Activated CD8-positive, alpha-beta T cell treated with anti-CD3 and anti-CD28 coated beads, Interleukin-2, amount 10 ng/mL, durations not matched to agents 7 days and 5 days (primary cell): Measurements from ENCODE around the gene HOXA7. TPM values are rescaled to one million over a fixed set of nuclear protein-coding genes. Genes with fewer than 3 reads are reported as not detected.

Source experiments
- ATAC-seq: fragments of 150-1000 bp; cut with Tn5 transposase; one replicate; pipeline ENCODE4 v1.10.0; 2021; ENCODE audit warnings: moderate library complexity
- CTCF ChIA-PET: fragments of 350-600 bp; sonication (Branson Sonifier 250); formaldehyde crosslinking; loops from one replicate; lab custom pipeline; 2021; ENCODE audit warnings: antibody characterized with exemption; lab: Charles Lee
- POLR2A ChIA-PET: fragments of 350-600 bp; sonication (Branson Sonifier 250); formaldehyde crosslinking; loops from one replicate; lab custom pipeline; 2021; ENCODE audit warnings: antibody characterized with exemption; lab: Charles Lee
- DNase-seq: peaks from one replicate; pipeline ENCODE4 v3.0.0-alpha.2; 2020
- H3K27ac Mint-ChIP-seq: one replicate; pipeline ENCODE4 v1.8.0; 2021; ENCODE audit warnings: mild to moderate bottlenecking, mixed read lengths
- H3K27me3 Mint-ChIP-seq: one replicate; pipeline ENCODE4 v1.8.0; 2021; ENCODE audit warnings: low read depth, mixed read lengths
- H3K36me3 Mint-ChIP-seq: one replicate; pipeline ENCODE4 v1.8.0; 2021; ENCODE audit warnings: low read depth, mixed read lengths
- H3K4me1 Mint-ChIP-seq: one replicate; pipeline ENCODE4 v1.8.0; 2021; ENCODE audit warnings: low read depth, mixed read lengths
- H3K4me3 Mint-ChIP-seq: one replicate; pipeline ENCODE4 v1.8.0; 2021; ENCODE audit warnings: mild to moderate bottlenecking, mixed read lengths
- H3K9me3 Mint-ChIP-seq: one replicate; pipeline ENCODE4 v1.8.0; 2022; ENCODE audit warnings: mixed read lengths; ENCODE audit not compliant: insufficient read depth
- total RNA-seq, 2 experiments: library from RNA; stranded (reverse); gene quantifications; one replicate each; pipeline ENCODE4 v1.2.3, GENCODE V29; 2021

The HOXA7 gene
- total RNA-seq, 2 experiments from 2014 or later, result not detected

GRCh38 chr7:27153526-27153925, 2.9 kb downstream of the HOXA7 start:
- Mint-ChIP-seq H3K9me3 (no peaks in the 10 kb centered on the region), H3K27me3 (peaks cover 89% of the 10 kb centered on the region), H3K27ac (peak overlapping the region; percentile 18), H3K4me3 (no peak overlapping the region), H3K4me1 (peaks cover 41% of the 10 kb centered on the region), H3K36me3 (peaks cover 8% of the 10 kb centered on the region)
- ChIA-PET POLR2A (no interaction called here), CTCF (no interaction called here)
- DNase-seq (no peak), ATAC-seq (no peak)

- H3K9me3 Mint-ChIP-seq, result no peaks in the 10 kb centered on the region
- H3K4me1 Mint-ChIP-seq, result peaks cover 44% of the 10 kb centered on the region
- H3K27ac Mint-ChIP-seq, result no peak overlapping the region
- no peak for ATAC-seq
- peaks cover 6% of the 10 kb centered on the region for H3K36me3 Mint-ChIP-seq
- H3K4me3 Mint-ChIP-seq, result no peak overlapping the region
- CTCF ChIA-PET, result interaction anchor here (1.1 kb wide), 1 partner anchor 9 kb away, joined by 4 read pairs; no protein-coding TSS in a partner anchor
- peaks cover 89% of the 10 kb centered on the region for H3K27me3 Mint-ChIP-seq
- no peak for DNase-seq
- POLR2A ChIA-PET, result no interaction called here
Observed at GRCh38 chr7:27152816-27153442, 3.5 kb downstream of the HOXA7 start.

DNA sequence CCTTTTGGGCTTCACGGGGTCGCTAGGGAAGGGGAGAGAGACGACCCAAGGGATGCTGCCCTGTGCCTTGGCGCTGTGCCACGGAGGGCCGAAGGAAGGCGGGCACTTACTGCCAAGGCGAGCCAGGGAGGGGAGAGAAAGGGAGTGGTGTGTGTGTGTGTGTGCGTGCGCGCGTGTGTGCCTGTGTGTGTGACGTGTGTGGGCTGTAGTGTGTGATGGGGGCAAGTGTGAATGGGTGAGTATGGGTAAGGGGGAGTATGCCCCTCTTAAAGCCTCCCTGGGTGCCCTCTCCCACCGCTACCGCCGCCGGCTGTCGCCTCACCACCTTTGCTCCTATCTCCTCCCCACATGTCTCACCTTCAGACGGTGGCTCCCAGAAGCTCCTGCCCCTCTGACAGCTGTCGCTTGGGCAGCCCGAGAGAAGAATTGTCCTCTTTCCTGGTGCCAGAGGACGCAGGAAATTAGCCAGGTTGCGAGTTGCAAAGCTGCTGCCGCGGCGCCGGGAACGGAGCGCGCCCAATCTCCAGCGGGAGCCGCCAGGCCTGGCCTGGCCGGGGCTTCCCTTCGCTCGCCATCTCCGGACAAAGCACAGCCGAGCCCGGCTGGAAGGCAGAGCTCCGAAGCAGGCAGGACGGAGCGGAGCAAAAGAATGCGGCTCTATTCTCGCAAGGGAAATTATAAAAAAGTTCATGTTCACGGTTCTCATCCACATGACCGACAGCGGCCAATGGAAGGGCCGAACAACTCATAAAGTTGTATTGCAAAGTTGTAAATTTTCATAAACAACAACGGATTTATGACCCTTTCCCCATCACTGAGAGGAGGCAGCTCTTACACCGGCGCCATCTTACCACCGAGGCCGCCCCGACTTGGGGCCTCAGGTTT, 4.3 kb downstream of the HOXA7 start, which contains the start of gene HOXA3:
HOXA3 (minus strand) TSS at position 653 of the 885 bp plus-strand sequence. CDS start 41,943 bp downstream, outside the sequence.
- Mint-ChIP-seq H3K27ac (no peak within 1 kb of the TSS), H3K4me3 (peak within 1 kb of the TSS; percentile 56), H3K27me3 (peaks cover 88% of the 10 kb centered on the region), H3K4me1 (peaks cover 44% of the 10 kb centered on the region), H3K36me3 (peaks cover 6% of the 10 kb centered on the region), H3K9me3 (no peaks in the 10 kb centered on the region)
- CTCF ChIA-PET, result interaction anchor here (1.1 to 1.7 kb wide), 2 partner anchors 9 to 21 kb away, joined by 4 to 6 read pairs; partner anchors contain the start of gene HOXA4
- POLR2A ChIA-PET, result no interaction called here
- no peak for ATAC-seq
- no peak for DNase-seq

GRCh38 chr7:27151341-27151930, 5.0 kb downstream of the HOXA7 start:
- peak; percentile 7 for ATAC-seq
- CTCF ChIA-PET, result interaction anchor here (0.7 to 2.5 kb wide), 11 partner anchors 10 to 469 kb away, joined by 3 to 13 read pairs (median 4); partner anchors contain the start of gene HOXA4
- peaks cover 90% of the 10 kb centered on the region for H3K27me3 Mint-ChIP-seq

DNA sequence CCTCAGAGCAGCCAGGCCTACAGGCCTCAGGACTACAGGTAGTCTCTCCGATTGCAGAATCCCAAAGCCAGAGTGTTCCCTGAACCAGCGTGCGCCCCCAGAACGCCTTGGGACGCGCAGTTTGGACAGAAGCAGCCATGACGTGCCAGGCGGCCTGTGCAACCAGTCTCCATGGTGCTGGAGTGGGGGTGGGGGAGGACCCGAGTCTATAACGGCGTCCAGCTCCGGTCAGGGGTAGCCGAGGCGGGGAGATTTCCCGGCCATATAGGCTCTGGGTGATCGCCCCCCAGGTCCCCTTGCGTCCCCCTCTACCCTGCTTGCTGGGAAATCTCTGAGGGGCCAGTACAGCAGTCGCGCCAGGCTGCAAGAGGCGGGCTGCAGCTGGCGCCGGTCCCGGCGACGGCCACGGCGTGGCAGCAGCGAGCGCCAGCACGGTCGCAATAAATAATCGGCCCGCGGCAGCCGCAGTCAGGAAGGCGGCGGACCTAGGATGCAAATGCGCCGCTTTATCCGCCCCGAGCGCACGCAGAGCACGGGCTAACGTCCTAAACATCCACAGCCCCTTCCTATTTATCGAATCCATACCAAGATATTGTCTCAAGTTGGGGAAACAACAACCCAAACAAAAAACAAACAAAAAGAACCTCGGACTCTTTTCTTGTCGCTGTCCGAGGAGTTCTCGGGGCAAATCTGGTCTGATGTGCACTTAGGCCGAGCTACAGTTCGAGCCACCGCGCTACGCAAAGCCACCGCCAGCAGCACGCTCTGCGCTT, 5.7 kb downstream of the HOXA7 start:
- H3K4me3 Mint-ChIP-seq, result peak overlapping the region; percentile 56
- DNase-seq (peak; percentile 67), ATAC-seq (peak; percentile 76)
- H3K4me1 Mint-ChIP-seq, result peaks cover 36% of the 10 kb centered on the region
- H3K9me3 Mint-ChIP-seq, result no peaks in the 10 kb centered on the region
- peaks cover 6% of the 10 kb centered on the region for H3K36me3 Mint-ChIP-seq
- H3K27me3 Mint-ChIP-seq, result peaks cover 90% of the 10 kb centered on the region
- no peak overlapping the region for H3K27ac Mint-ChIP-seq
- ChIA-PET CTCF (interaction anchor here (0.7 to 2.5 kb wide), 15 partner anchors 9 to 469 kb away, joined by 3 to 13 read pairs (median 4); partner anchors contain the start of gene HOXA4), POLR2A (interaction anchor here (0.5 kb wide), 1 partner anchor 1057 kb away, joined by 4 read pairs; no protein-coding TSS in a partner anchor)

More at GRCh38 chr7:27151341-27151930, 5.0 kb downstream of the HOXA7 start:
- H3K9me3 Mint-ChIP-seq, result no peaks in the 10 kb centered on the region
- peaks cover 41% of the 10 kb centered on the region for H3K4me1 Mint-ChIP-seq
- POLR2A ChIA-PET, result no interaction called here
- no peak overlapping the region for H3K27ac Mint-ChIP-seq
- H3K4me3 Mint-ChIP-seq, result peak overlapping the region; percentile 56
- H3K36me3 Mint-ChIP-seq, result peaks cover 6% of the 10 kb centered on the region
- no peak for DNase-seq

GRCh38 chr7:27149842-27150567, 6.5 kb downstream of the HOXA7 start:
- Mint-ChIP-seq H3K36me3 (peaks cover 3% of the 10 kb centered on the region), H3K4me1 (peaks cover 33% of the 10 kb centered on the region), H3K9me3 (no peaks in the 10 kb centered on the region), H3K4me3 (peak overlapping the region; percentile 56), H3K27ac (no peak overlapping the region), H3K27me3 (peaks cover 84% of the 10 kb centered on the region)
- ChIA-PET CTCF (interaction anchor here (0.6 to 2.5 kb wide), 17 partner anchors 9 to 1302 kb away, joined by 3 to 13 read pairs (median 4); partner anchors contain the start of gene HOXA4), POLR2A (no interaction called here)
- ATAC-seq (no peak), DNase-seq (no peak)

DNA sequence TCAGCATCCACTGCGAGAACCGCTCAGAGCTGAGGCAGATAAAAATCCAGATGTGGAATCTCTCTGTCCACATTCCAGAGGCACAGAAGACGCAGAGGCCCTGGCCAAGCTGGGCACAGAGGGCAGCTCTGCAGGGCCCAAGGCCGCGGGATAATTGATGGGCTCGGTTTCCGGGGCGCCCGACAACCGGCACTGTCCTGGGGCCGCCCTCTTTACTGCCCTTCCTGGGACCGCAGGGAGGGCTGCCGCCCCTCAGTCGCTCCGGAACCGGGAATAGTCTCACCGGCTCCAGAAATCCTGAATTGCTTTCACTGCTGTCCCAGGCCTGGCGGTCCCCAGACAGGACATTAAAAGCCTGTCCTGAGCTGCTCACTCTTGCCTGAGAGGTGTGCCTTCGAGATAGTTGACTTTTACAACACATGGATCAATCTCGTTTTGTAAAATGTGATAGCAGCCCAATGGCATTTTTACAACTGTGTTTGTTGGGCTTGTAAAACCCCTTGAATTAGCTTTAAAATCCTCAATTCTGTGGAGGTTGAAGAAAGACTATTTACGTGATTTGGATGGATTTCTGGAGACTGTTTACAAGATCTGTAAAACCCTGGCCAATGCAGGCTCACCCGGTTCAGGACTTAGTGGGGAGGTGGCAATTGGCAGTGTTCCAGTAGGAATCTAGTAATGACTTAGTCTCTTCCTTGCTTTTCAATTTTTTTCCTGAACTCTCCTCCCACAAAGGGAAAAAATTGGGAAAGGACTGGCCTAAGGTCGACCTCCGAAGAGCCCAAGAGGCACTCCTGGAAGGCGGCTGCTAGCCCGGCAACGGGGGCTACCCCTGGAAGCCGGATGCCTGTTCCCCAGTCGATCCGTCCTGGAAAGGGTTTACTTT, 7.5 kb downstream of the HOXA7 start:
- ChIA-PET POLR2A (no interaction called here), CTCF (interaction anchor here (0.6 to 2.5 kb wide), 9 partner anchors 10 to 1301 kb away, joined by 3 to 13 read pairs (median 5); no protein-coding TSS in a partner anchor)
- no peak for DNase-seq
- no peak for ATAC-seq
- no peaks in the 10 kb centered on the region for H3K36me3 Mint-ChIP-seq
- H3K4me1 Mint-ChIP-seq, result peaks cover 28% of the 10 kb centered on the region
- no peak overlapping the region for H3K27ac Mint-ChIP-seq
- no peak overlapping the region for H3K4me3 Mint-ChIP-seq
- H3K9me3 Mint-ChIP-seq, result no peaks in the 10 kb centered on the region
- H3K27me3 Mint-ChIP-seq, result peaks cover 75% of the 10 kb centered on the region

DNA sequence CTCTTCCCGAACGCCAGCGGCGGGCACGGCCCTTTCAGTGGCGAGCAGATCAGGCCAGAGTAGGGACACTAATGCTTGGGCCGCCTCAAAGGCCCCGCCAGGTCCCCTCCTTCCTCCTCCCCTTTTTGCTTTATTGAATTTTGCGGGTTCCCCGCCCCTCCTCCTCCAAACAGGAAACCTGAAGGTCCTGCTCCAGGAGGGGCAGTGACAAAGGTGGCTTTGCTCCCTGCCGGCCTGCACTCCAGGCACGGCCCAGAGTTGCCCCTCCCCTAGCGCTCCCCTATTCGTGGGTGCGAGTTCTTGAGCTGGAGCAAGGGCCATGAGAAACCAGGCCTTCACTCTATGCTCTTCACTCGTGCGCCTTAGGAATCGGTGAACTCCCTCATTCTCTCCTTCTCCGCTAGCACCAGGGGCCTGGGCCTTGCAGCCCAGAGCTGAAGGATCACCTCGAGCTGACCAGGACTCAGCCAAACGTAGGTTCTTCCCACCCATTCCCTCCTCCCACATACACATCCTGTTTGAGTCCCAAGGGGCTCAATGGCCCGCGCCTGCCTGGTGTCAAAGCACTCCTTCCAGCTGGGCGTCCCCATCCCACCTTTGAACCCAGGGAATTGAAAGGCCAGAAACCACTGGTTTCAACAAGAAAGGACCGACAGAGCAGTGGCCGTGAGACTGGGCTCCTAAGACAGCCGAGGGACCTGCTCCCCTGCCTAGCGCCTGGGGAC, 8.3 kb downstream of the HOXA7 start:
- peak overlapping the region; percentile 15 for H3K4me3 Mint-ChIP-seq
- peaks cover 67% of the 10 kb centered on the region for H3K27me3 Mint-ChIP-seq
- no peaks in the 10 kb centered on the region for H3K9me3 Mint-ChIP-seq
- H3K36me3 Mint-ChIP-seq, result no peaks in the 10 kb centered on the region
- ChIA-PET POLR2A (no interaction called here), CTCF (interaction anchor here (1.6 to 1.8 kb wide), 2 partner anchors 466 to 468 kb away, joined by 3 to 4 read pairs; no protein-coding TSS in a partner anchor)
- no peak for DNase-seq
- peaks cover 28% of the 10 kb centered on the region for H3K4me1 Mint-ChIP-seq
- no peak for ATAC-seq
- H3K27ac Mint-ChIP-seq, result no peak overlapping the region

- peaks cover 28% of the 10 kb centered on the region for H3K4me1 Mint-ChIP-seq
- no peak for DNase-seq
- peak within 1 kb of the TSS; percentile 15 for H3K4me3 Mint-ChIP-seq
Observed at GRCh38 chr7:27147199-27148030, 9.1 kb downstream of the HOXA7 start, which contains the start of gene HOXA6. HOXA6 (minus strand) TSS chr7:27147774; CDS start chr7:27147749, 25 bp downstream.

More at GRCh38 chr7:27147199-27148030, 9.1 kb downstream of the HOXA7 start, which contains the start of gene HOXA6:
- Mint-ChIP-seq H3K36me3 (no peaks in the 10 kb centered on the region), H3K9me3 (no peaks in the 10 kb centered on the region), H3K27ac (no peak within 1 kb of the TSS), H3K27me3 (peaks cover 64% of the 10 kb centered on the region)
- no peak for ATAC-seq
- POLR2A ChIA-PET, result no interaction called here
- CTCF ChIA-PET, result no interaction called here
